ENCODE data around the gene VAT1L.

- TF ChIP-seq, protein P1, sequence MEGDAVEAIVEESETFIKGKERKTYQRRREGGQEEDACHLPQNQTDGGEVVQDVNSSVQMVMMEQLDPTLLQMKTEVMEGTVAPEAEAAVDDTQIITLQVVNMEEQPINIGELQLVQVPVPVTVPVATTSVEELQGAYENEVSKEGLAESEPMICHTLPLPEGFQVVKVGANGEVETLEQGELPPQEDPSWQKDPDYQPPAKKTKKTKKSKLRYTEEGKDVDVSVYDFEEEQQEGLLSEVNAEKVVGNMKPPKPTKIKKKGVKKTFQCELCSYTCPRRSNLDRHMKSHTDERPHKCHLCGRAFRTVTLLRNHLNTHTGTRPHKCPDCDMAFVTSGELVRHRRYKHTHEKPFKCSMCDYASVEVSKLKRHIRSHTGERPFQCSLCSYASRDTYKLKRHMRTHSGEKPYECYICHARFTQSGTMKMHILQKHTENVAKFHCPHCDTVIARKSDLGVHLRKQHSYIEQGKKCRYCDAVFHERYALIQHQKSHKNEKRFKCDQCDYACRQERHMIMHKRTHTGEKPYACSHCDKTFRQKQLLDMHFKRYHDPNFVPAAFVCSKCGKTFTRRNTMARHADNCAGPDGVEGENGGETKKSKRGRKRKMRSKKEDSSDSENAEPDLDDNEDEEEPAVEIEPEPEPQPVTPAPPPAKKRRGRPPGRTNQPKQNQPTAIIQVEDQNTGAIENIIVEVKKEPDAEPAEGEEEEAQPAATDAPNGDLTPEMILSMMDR (IDR thresholded peaks at IDR 0.05) = no peak
- TF ChIP-seq POLR2A (IDR thresholded peaks at IDR 0.05) = no peak
These were observed 172.4 kb downstream of the VAT1L start for GRCh38 chr16:77960766-77961165.
